GM19438 (cell line): ENCODE data around the gene ANOS1.
"Not testable (repeated sequence)": the region's sequence is repeated elsewhere in the genome, so short reads cannot be mapped to it uniquely, and the experiment has no call there.

Experiments
- ATAC-seq: cut with Tn5 transposase; IDR thresholded peaks from one replicate; pipeline ENCODE4 v1.9.1; 2021; ENCODE audit warnings: low read depth; ENCODE audit not compliant: unreplicated experiment

The ANOS1 gene

DNA sequence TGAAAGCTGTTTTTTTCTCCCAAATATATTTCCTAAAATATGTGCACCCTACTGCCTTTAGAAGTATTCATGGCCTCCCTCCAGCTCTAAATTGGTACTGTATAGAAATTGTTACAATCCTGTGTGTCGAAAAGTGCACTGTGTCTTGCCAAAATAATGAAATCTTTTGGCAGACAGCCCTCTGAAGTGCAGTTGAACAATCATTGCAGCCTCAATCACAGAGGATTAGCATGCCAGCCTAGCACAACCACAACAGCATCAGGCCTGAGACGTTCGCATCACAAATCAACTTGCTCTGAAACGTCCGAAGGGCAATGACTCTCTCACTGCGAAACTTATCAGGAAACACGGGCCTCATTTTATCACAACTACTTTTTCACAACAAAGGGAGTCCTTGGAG lies 99.0 kb downstream of the ANOS1 start:
- no peak for ATAC-seq

DNA sequence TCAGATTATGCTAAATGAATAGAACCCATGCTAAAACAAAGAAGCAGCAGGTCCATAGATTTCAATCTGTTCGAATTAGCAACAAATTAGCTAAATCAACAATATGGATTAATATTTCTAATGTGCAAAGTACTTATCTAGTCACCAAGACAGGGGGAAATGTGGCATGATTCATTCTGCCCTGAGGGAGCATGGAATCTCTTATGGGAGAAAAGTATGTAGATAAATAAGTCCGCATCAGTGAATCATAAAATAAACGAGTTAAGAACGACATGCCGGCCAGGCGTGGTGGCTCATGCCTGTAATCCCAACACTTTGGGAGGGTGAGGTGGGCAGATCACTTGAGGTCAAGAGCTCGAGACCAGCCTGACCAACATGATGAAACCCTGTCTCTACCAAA lies 102.1 kb downstream of the ANOS1 start:
- ATAC-seq = no peak

DNA sequence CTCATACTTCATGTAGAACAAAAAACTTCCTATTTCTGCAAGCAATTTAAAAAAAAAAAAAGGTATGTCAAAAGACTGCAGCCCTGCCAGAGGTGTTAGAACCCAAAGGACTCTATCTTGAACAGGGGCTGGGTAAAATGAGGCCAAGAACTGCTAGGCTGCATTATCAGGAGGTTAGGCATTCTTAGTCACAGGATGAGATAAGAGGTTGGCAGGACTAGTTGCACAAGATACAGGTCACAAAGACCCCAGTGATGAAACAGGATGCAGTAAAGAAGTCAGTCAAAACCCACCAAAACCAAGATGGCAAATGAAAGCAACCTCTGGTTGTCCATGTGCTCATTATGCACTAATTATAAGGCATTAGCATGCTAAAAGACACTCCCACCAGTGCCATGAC lies 104.1 kb downstream of the ANOS1 start:
- no peak for ATAC-seq

DNA sequence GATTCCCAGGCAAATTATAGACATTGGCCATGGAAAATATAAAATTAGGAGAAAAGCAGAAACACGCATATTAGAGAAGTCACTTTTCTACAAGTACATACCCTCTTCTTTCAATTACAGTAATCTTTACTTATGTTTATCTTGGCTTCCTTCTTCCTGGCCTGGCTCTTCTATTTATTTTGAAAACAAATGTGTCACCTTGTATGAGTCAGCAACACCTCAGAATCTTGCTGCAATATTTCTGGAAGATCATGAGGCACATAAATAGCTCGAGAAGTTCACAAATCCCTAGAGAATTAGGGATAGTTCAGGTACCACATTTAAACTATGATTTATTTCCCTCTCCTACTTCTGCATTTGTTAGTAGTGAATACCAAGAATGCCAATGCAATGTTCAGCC lies 124.6 kb downstream of the ANOS1 start:
- no peak for ATAC-seq

DNA sequence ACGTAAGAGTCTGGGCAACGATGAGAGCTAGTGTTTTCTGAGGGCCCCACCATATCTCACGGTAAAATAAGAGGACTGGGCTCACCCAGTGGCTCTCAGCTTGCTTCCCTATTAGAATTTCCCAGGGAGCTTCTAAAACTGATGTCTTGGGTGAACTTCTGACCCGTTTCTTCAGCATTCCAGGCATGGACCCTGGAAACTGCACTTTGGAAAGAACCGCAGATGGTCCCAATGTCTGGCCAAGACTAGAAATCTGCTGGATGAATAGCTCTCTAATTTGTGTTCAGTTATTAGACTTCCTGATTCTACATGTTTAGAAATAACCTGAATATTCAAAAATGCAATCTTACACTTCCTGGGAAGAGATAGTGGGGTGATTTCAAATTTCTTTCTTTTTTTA lies 127.8 kb downstream of the ANOS1 start:
- ATAC-seq = no peak

DNA sequence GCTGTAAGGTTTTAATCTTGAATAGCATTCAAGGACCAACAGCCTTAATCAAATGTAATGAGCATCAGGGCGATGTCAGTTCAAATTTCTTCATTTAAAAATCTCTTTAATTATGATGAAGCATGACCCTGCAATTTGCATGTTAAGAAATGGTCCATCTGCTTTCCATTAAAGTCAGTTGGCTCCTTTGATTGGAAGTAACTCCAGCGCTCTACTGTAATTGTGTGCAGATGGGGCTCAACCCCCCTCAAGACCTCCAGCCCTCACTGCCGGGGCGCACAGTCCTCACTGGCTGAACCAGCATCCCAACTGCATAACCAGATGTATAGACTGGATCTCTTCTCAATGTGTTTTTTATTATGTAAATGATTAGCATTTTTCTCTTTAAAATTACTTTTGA lies 140.4 kb downstream of the ANOS1 start:
- ATAC-seq = no peak

DNA sequence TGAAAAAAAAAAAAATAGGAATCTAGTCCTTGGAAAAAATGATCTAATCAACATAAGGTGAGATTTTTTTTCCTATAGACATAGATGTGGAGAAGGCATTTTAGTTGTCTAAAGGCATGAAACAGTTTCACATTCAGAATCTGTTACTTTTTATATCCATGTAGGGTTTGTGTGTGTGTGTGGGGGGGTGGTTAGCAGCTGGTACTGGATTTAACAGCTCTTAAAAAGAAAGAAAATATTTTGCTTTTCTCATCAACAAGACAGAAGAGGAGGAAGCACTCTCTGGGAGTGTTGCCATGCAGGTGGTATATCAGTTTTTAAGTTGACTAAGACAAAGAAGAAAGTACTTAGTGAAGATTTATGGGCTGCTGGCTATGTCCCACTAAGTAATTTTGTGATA lies 145.0 kb downstream of the ANOS1 start:
- ATAC-seq = no peak

DNA sequence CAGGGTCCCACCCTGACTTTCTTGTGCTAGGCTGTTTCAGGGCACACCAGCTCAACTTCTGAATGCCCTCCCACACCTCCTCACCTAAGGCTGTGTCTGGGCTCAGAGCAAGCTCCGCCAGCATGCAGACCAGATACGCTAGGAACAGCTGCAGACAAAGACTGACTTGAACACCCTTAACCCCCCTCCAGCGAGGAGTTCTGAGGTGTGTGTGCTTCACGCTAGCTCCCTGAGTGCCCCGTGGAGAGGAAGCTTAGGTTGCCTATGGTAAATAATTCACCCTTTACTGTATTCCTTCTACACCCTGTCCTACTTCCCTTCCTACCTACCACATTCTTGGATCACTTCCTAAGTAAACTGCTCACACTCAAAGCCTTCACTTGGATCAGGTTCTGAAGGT lies 152.3 kb downstream of the ANOS1 start:
- no peak for ATAC-seq

DNA sequence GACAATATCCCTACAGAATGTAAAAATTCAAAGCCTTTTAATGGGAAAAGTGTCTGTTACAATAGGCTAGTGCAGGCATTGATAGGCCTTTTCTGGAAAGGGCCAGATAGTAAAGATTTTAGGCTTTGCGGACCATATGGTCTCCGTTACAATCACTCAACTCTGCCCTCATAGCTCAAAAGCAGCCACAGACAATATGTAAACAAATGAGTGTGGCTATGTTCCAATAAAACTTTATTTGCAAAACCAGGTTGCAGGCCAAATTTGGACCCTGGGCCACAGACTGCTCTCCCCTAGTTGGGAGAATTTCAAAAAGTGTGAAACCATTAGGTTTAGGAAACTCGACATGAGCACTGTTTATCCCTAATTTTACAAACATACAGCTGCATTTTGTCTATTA lies 155.1 kb downstream of the ANOS1 start:
- no peak for ATAC-seq

DNA sequence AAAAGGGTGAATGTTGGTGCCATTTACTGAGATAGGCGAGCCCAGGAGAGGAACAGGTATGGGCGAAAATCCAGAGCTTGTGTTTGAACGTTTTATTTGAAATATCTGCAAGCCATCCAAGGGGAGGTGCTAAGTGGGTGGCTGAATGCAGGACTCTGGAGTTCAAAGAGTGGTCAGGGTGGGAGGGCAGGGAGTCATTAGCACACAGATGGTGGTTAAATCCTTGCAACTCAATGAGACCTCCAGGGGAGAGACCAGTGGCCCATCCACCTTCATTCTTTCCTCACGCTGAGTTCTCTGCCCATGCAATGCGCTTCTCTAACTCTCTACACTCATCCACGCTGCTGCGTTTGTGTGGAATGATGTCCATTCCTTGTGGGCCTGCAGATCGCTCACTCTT lies 166.2 kb downstream of the ANOS1 start:
- ATAC-seq = no peak

DNA sequence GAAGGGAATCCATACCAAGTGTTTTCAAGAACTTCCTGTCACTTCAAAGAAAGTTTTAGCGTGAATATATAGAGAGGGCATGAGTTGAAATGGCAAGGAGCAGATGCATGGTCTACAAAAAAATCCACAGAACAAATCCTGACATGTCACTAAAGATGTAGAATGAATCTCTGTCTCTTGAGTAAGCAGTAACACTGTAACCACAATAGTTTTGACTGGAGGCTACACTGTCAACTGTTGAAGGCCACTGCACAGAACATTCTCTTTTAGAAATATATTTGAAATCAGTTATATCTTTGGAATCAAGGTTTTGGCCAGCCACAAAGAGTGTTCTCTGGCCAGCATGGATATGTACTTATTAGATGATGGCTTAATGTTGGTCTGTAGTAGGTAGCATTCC lies 183.5 kb downstream of the ANOS1 start:
- ATAC-seq = no peak

DNA sequence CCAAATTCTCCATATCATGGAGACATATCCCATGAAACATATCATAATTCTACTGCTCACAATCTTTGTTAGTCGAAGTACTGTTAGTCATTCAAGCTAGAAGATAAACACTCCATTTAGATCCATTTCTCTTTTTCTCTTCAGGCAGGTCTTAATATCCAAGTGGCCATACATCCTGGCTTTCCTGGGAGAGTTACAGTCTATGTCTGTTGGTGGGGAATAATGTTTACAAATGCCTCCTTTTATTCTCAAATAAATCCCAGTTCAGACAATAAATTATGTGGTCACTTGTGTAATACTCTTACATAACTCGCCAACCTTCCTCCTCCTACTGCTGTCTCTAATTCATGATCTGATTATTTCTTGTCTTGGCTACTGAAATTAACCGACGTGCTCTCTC lies 185.2 kb downstream of the ANOS1 start:
- no peak for ATAC-seq

DNA sequence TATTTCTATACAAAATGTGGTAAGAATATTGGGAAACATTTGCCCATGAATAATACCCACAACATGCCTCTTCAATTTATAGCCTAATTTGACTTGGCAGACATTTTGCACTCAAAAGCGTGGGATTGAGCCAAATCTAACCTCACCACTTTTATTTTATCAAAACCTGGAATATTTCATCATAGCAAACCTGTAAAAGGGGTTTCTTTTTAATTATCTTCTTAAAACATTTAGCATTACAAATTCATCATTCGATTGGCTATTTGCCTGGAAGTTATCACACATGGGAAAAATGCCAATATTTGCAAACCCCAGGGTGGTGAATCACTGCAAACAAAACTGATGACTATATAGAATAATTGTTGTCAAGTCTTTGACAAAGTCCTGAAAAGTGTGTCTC lies 211.1 kb downstream of the ANOS1 start:
- ATAC-seq = no peak

DNA sequence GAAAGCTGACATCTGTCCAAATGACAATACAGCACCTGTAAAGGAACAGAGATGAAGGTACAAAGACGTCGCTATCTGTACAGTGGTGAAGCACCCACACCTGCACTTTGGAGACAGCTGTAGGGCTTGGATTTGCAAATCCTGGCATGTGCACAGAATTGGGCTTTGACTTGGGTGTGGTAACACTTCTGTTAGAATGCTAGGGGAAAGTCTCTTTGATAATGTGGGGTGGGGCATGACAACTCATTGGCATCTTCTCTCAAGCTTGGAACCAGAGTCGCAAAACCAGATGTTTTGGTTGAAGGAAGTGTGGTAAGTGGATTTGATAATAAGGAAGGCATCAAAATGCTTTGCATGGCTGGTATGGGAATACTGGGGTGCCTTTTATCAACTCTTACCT lies 211.8 kb downstream of the ANOS1 start:
- ATAC-seq = no peak

DNA sequence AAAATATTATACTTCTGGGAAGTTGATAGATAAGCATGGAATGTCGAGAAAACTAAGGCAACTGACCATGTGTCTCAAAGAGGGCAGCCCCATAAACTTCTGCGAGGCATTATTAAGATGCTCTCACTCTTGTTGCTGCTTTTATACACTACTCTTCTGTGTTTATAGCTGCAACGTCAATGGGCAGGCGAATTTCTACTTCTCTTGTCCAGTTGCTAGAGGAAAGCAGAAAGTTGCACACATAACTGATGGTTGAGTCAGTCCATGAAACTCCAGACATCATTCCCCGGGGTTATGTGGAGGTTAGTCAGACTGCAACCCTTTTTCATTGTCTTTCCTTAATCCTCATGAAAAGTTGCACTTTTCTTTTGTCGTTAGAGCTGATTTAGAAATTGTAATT lies 227.5 kb downstream of the ANOS1 start:
- no peak for ATAC-seq

DNA sequence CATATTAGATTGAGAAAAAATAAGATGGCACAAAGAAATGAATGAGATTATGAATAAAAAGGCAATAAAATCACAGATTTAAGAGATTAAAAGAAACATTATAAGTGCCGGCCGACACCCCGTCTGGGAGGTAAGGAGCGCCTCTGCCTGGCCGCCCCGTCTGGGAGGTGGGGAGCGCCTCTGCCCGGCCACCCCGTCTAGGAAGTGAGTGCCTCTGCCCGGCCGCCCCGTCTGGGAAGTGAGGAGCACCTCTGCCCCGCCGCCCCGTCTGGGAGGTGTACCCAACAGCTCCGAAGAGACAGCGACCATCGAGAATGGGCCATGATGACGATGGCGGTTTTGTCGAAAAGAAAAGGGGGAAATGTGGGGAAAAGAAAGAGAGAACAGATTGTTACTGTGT lies 229.8 kb downstream of the ANOS1 start:
- ATAC-seq = not testable (repeated sequence)

DNA sequence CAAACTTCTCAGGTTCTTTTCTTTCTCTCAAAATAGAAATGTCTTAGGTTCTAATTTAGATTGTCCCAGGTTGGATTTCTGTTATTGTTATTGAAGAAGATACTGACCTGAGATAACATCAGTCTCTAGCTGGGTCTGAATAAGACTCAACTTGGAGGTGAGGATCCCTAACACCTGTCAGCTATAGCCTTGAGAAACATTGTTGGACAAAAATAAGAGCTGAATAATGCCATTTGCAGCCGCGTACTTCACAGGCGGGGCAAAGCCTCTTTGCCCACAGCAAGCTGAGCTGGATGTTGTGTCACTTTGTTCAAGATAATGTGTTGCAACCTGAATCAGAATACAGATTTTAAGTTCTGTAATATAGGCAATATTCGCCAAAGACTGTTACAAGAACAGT lies 231.7 kb downstream of the ANOS1 start:
- ATAC-seq = no peak

DNA sequence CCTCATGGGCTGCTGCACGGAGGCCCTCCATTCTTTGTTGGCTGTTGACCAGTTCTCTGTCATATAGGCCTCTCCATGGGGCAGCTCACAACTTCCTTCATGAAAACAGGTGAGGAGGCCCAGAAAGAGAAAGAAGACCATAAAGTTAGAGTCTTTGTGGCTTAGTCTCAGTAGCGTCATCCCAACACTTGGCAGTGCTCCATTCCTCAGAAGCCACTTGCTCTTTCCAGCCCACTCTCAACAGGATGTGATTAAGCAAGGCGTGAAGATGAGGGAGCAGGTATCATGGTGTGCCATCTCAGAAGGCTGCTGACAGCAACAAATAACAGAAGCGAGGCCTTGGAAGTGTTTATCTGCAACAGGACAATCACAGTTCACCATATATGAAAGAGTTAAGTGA lies 236.9 kb downstream of the ANOS1 start:
- ATAC-seq = not testable (repeated sequence)

DNA sequence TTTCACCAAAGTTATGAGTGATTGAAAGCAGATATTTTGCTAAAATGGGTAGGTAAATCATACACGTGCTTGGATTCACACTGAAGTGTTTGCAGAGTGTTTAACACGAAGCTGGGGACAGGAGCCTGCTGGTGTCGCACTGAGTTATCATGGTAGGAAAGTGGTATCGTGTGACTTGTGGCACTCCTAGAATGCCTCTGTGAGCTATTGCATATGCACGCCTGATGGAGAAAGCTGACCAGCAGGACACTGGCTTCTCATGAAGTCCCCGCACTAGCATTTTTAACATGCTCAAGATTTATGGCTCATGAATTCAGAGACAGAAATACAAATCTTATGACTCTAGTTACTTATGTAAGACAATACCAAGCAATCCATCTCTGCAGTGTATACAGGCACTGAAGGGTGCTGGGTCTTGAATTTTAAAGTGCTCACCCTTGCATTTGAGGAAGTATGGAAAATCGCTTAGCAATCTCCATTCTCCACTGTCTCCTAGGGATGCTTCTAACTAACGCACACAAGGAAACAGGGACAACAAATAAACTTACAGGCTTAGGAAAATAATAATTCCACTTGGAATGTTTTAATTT lies 247.5 kb downstream of the ANOS1 start:
- no peak for ATAC-seq
